HEK293T (cell line): ENCODE results near the gene LIPE.

Experiments used
- CTCF ChIA-PET: fragments of 350-600 bp; formaldehyde crosslinking; extraction: SDS; loops from one replicate; lab custom pipeline; 2021; ENCODE audit warnings: antibody characterized with exemption, inconsistent platforms; lab: Yijun Ruan, JAX
- POLR2A ChIA-PET: fragments of 350-600 bp; formaldehyde crosslinking; extraction: SDS; loops from one replicate; lab custom pipeline; 2020; ENCODE audit warnings: antibody characterized with exemption, inconsistent platforms; lab: Yijun Ruan, JAX
- DNase-seq: peaks from one replicate; pipeline ENCODE4 v3.0.0; 2012; ENCODE audit warnings: mixed read lengths; ENCODE audit errors: extremely low spot score
- ARNT ChIP-seq: fragments of 450-650 bp; IDR thresholded peaks from 2 replicates; pipeline ENCODE4 v1.6.1; 2017; ENCODE audit warnings: mild to moderate bottlenecking
- BHLHE40 ChIP-seq: fragments of 450-650 bp; IDR thresholded peaks from 2 replicates; pipeline ENCODE4 v1.6.1; 2016; ENCODE audit warnings: mild to moderate bottlenecking, moderate library complexity, borderline replicate concordance
- CTBP1 ChIP-seq: fragments of 450-650 bp; IDR thresholded peaks from 2 replicates; pipeline ENCODE4 v1.6.1; 2016; ENCODE audit warnings: borderline replicate concordance
- ELF4 ChIP-seq: fragments of 450-650 bp; IDR thresholded peaks from 2 replicates; pipeline ENCODE4 v1.6.1; 2017; ENCODE audit warnings: antibody characterized with exemption
- FOXA1 ChIP-seq: fragments of 450-650 bp; IDR thresholded peaks from 2 replicates; pipeline ENCODE4 v1.6.1; 2016; ENCODE audit warnings: mild to moderate bottlenecking
- FOXK2 ChIP-seq: fragments of 450-650 bp; IDR thresholded peaks from 2 replicates; pipeline ENCODE4 v1.6.1; 2016; ENCODE audit warnings: mild to moderate bottlenecking
- FOXM1 ChIP-seq: fragments of 450-650 bp; IDR thresholded peaks from 2 replicates; pipeline ENCODE4 v1.6.1; 2017; ENCODE audit warnings: mild to moderate bottlenecking, borderline replicate concordance
- HDGF ChIP-seq: fragments of 450-650 bp; IDR thresholded peaks from 2 replicates; pipeline ENCODE4 v1.6.1; 2017; ENCODE audit warnings: antibody characterized with exemption, borderline replicate concordance
- L3MBTL2 ChIP-seq: fragments of 450-650 bp; conservative IDR thresholded peaks from 2 replicates; pipeline ENCODE4 v1.6.1; 2016; ENCODE audit warnings: mild to moderate bottlenecking
- LEF1 ChIP-seq: fragments of 450-650 bp; IDR thresholded peaks from 2 replicates; pipeline ENCODE4 v1.6.1; 2017; ENCODE audit warnings: mild to moderate bottlenecking, borderline replicate concordance
- NFRKB ChIP-seq: fragments of 450-650 bp; IDR thresholded peaks from 2 replicates; pipeline ENCODE4 v1.6.1; 2016; ENCODE audit warnings: mild to moderate bottlenecking, moderate library complexity
- PKNOX1 ChIP-seq: fragments of 450-650 bp; IDR thresholded peaks from 2 replicates; pipeline ENCODE4 v1.6.1; 2016
- SP1 ChIP-seq: fragments of 450-650 bp; IDR thresholded peaks from 2 replicates; pipeline ENCODE4 v1.6.1; 2017
- SUZ12 ChIP-seq: fragments of 450-650 bp; IDR thresholded peaks from 2 replicates; pipeline ENCODE4 v1.6.1; 2016; ENCODE audit warnings: mild to moderate bottlenecking
- TARDBP ChIP-seq: fragments of 450-650 bp; IDR thresholded peaks from 2 replicates; pipeline ENCODE4 v1.6.1; 2016
- ZNF384 ChIP-seq: fragments of 450-650 bp; IDR thresholded peaks from 2 replicates; pipeline ENCODE4 v1.6.1; 2016

LIPE gene

GRCh38 chr19:42424345-42424707 lies 2.9 kb downstream of the LIPE start:
- CTCF ChIA-PET, result interaction anchor here (0.6 to 2.7 kb wide), 5 partner anchors 9 to 526 kb away, joined by 3 to 12 read pairs (median 7); partner anchors contain the start of gene PAFAH1B3
- TF ChIP-seq ZNF384 (no peak), FOXK2 (no peak), SP1 (no peak), SUZ12 (no peak), FOXM1 (no peak), LEF1 (no peak), ELF4 (no peak), ARNT (no peak), L3MBTL2 (no peak; the same call in 1 of the 2 replicates)
- DNase-seq, result no peak
- POLR2A ChIA-PET, result interaction anchor here (0.6 to 2.6 kb wide), 3 partner anchors 16 to 195 kb away, joined by 3 to 13 read pairs (median 3); no protein-coding TSS in a partner anchor

- peak; percentile 82 for DNase-seq
- ChIA-PET POLR2A (interaction anchor here (0.6 to 2.6 kb wide), 7 partner anchors 12 to 43 kb away, joined by 3 to 13 read pairs (median 3); no protein-coding TSS in a partner anchor), CTCF (interaction anchor here (0.6 to 2.7 kb wide), 7 partner anchors 9 to 121 kb away, joined by 3 to 12 read pairs (median 6); partner anchors contain the start of gene PAFAH1B3)
- TF ChIP-seq BHLHE40 (no peak), L3MBTL2 (peak; percentile 92), SP1 (no peak), FOXM1 (no peak)
Measured at GRCh38 chr19:42423462-42424344, 3.5 kb downstream of the LIPE start.

GRCh38 chr19:42422901-42423461 lies 4.2 kb downstream of the LIPE start:
- no peak for DNase-seq
- TF ChIP-seq BHLHE40 (peak; percentile 45; the same call in 1 of the 2 replicates), SP1 (no peak)
- ChIA-PET POLR2A (interaction anchor here (0.6 to 2.6 kb wide), 7 partner anchors 11 to 44 kb away, joined by 3 to 13 read pairs (median 3); no protein-coding TSS in a partner anchor), CTCF (interaction anchor here (0.8 to 2.7 kb wide), 4 partner anchors 11 to 18 kb away, joined by 3 to 8 read pairs (median 6); no protein-coding TSS in a partner anchor)

GRCh38 chr19:42422092-42422900 lies 4.9 kb downstream of the LIPE start:
- CTCF ChIA-PET, result interaction anchor here (2.7 kb wide), 1 partner anchor 18 kb away, joined by 8 read pairs; no protein-coding TSS in a partner anchor
- no peak for DNase-seq
- POLR2A ChIA-PET, result interaction anchor here (1.4 kb wide), 1 partner anchor 44 kb away, joined by 3 read pairs; no protein-coding TSS in a partner anchor
- TF ChIP-seq L3MBTL2 (no peak), ARNT (no peak), SP1 (no peak), ELF4 (no peak), LEF1 (no peak), CTBP1 (no peak), HDGF (no peak), PKNOX1 (no peak), FOXM1 (no peak), ZNF384 (no peak), FOXK2 (no peak), FOXA1 (no peak), SUZ12 (no peak), BHLHE40 (no peak), TARDBP (no peak)

GRCh38 chr19:42421591-42422031 lies 5.6 kb downstream of the LIPE start:
- ChIA-PET POLR2A (no interaction called here), CTCF (interaction anchor here (1.0 kb wide), 1 partner anchor 19 kb away, joined by 3 read pairs; no protein-coding TSS in a partner anchor)
- DNase-seq, result no peak
- TF ChIP-seq SP1 (no peak), BHLHE40 (no peak), FOXK2 (no peak), CTBP1 (no peak), SUZ12 (no peak), FOXA1 (no peak), ELF4 (no peak), L3MBTL2 (no peak), ZNF384 (no peak)

- DNase-seq, result no peak
- no peak for TF ChIP-seq ZNF384
- TF ChIP-seq SUZ12, result no peak
- no peak for TF ChIP-seq LEF1
- no peak for TF ChIP-seq NFRKB
- TF ChIP-seq ELF4, result no peak
- no peak for TF ChIP-seq SP1
- TF ChIP-seq FOXM1, result no peak
- no peak for TF ChIP-seq L3MBTL2
- ChIA-PET POLR2A (interaction anchor here (1.6 to 1.9 kb wide), 2 partner anchors 14 to 24 kb away, joined by 5 to 13 read pairs; no protein-coding TSS in a partner anchor), CTCF (interaction anchor here (1.0 kb wide), 1 partner anchor 19 kb away, joined by 3 read pairs; no protein-coding TSS in a partner anchor)
Measured at GRCh38 chr19:42421101-42421500, 6.1 kb downstream of the LIPE start.
